Neural cell (in vitro differentiated cells): ENCODE measurements around the gene ARID3B.

Experiments used
- EP300 ChIP-seq: fragments of 450-650 bp; conservative IDR thresholded peaks from 2 replicates; pipeline ENCODE4 v1.6.1; 2014; ENCODE audit warnings: antibody characterized with exemption, mild to moderate bottlenecking, moderate library complexity; ENCODE audit not compliant: poor library complexity, severe bottlenecking
- EZH2 ChIP-seq: fragments of 200-600, 300-800 bp; shearing (Covaris generic), sonication (generic); IDR thresholded peaks from 2 replicates; pipeline ENCODE4 v1.6.1; 2014; ENCODE audit warnings: antibody characterized with exemption, low read length, borderline replicate concordance, mild to moderate bottlenecking; ENCODE audit not compliant: insufficient read depth, poor library complexity, severe bottlenecking
- MXI1 ChIP-seq: fragments of 450-650 bp; conservative IDR thresholded peaks from 2 replicates; pipeline ENCODE4 v1.6.1; 2014; ENCODE audit warnings: antibody characterized with exemption, mild to moderate bottlenecking; ENCODE audit not compliant: poor library complexity, severe bottlenecking
- POLR2AphosphoS5 ChIP-seq: IDR thresholded peaks from 2 replicates; pipeline ENCODE4 v1.6.1; 2012
- RAD21 ChIP-seq: fragments of 450-650 bp; conservative IDR thresholded peaks from 2 replicates; pipeline ENCODE4 v1.6.1; 2014; ENCODE audit warnings: antibody characterized with exemption, mild to moderate bottlenecking, moderate library complexity
- SMC3 ChIP-seq: fragments of 450-650 bp; conservative IDR thresholded peaks from 2 replicates; pipeline ENCODE4 v1.6.1; 2014; ENCODE audit warnings: antibody characterized with exemption, mild to moderate bottlenecking, moderate library complexity; ENCODE audit not compliant: poor library complexity
- TAF1 ChIP-seq: IDR thresholded peaks from 2 replicates; pipeline ENCODE4 v1.6.1; 2012; ENCODE audit warnings: low read depth
- TF ChIP-seq, protein P1 (sequence below): fragments of 450-650 bp; IDR thresholded peaks from 2 replicates; pipeline ENCODE4 v1.5.1; 2014; ENCODE audit warnings: antibody characterized with exemption, mild to moderate bottlenecking, moderate library complexity; ENCODE audit not compliant: poor library complexity, severe bottlenecking
- TF ChIP-seq, protein P2 (sequence below): IDR thresholded peaks from 2 replicates; pipeline ENCODE4 v1.6.1; 2012; ENCODE audit warnings: borderline replicate concordance

DNA sequence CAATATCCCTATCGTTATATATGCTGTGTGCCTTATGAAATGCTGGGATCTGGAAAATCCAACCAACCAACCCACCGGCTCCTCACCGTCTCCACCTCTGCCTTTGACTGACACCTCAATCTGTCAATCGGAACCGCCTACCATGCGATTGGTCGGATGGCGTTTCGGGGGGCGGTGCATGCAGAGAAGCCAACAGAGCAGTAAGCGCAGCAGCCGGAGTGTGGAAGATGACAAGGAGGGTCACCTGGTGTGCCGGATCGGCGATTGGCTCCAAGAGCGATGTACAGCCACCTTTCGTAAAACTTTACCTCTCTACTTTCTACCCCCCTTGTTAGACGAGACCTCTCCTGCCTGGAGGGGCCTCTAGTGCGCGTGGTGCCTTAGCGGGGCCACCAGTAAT lies 80.9 kb downstream of the ARID3B start:
- TF ChIP-seq TAF1 = no peak
- TF ChIP-seq, protein P1, sequence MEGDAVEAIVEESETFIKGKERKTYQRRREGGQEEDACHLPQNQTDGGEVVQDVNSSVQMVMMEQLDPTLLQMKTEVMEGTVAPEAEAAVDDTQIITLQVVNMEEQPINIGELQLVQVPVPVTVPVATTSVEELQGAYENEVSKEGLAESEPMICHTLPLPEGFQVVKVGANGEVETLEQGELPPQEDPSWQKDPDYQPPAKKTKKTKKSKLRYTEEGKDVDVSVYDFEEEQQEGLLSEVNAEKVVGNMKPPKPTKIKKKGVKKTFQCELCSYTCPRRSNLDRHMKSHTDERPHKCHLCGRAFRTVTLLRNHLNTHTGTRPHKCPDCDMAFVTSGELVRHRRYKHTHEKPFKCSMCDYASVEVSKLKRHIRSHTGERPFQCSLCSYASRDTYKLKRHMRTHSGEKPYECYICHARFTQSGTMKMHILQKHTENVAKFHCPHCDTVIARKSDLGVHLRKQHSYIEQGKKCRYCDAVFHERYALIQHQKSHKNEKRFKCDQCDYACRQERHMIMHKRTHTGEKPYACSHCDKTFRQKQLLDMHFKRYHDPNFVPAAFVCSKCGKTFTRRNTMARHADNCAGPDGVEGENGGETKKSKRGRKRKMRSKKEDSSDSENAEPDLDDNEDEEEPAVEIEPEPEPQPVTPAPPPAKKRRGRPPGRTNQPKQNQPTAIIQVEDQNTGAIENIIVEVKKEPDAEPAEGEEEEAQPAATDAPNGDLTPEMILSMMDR = no peak
- no peak for TF ChIP-seq EZH2
- no peak for TF ChIP-seq EP300
- no peak for TF ChIP-seq SMC3
- no peak for TF ChIP-seq POLR2AphosphoS5
- TF ChIP-seq MXI1 = no peak
- TF ChIP-seq, protein P2, sequence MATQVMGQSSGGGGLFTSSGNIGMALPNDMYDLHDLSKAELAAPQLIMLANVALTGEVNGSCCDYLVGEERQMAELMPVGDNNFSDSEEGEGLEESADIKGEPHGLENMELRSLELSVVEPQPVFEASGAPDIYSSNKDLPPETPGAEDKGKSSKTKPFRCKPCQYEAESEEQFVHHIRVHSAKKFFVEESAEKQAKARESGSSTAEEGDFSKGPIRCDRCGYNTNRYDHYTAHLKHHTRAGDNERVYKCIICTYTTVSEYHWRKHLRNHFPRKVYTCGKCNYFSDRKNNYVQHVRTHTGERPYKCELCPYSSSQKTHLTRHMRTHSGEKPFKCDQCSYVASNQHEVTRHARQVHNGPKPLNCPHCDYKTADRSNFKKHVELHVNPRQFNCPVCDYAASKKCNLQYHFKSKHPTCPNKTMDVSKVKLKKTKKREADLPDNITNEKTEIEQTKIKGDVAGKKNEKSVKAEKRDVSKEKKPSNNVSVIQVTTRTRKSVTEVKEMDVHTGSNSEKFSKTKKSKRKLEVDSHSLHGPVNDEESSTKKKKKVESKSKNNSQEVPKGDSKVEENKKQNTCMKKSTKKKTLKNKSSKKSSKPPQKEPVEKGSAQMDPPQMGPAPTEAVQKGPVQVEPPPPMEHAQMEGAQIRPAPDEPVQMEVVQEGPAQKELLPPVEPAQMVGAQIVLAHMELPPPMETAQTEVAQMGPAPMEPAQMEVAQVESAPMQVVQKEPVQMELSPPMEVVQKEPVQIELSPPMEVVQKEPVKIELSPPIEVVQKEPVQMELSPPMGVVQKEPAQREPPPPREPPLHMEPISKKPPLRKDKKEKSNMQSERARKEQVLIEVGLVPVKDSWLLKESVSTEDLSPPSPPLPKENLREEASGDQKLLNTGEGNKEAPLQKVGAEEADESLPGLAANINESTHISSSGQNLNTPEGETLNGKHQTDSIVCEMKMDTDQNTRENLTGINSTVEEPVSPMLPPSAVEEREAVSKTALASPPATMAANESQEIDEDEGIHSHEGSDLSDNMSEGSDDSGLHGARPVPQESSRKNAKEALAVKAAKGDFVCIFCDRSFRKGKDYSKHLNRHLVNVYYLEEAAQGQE = no peak
- TF ChIP-seq RAD21 = no peak
